ENCODE data around the gene MRPL38. TPM values are rescaled to one million over a fixed set of nuclear protein-coding genes. Genes with fewer than 3 reads are reported as not detected.

MRPL38 gene
- polyA plus RNA-seq, 3 donors: 27.8 to 44.1 (median 36.0) TPM

GRCh38 chr17:75950421-75950820, 45.7 kb upstream of the MRPL38 start:
- H3K9me3 ChIP-seq (replicated peaks in 1 of 2; ENCODE audit: control insufficient read depth in 1 of 2, insufficient read depth in 1 of 2, low read length in 2 of 2): no peaks in the 10 kb centered on the region
- H4K20me1 ChIP-seq (ENCODE audit: insufficient read depth, low read length): peaks cover 3% of the 10 kb centered on the region
- no peaks in the 10 kb centered on the region for H3K27me3 Mint-ChIP-seq (ENCODE audit: low read depth in 3 of 3)
- H3K4me1 ChIP-seq (ENCODE audit: control insufficient read depth in 1 of 2, insufficient read depth in 2 of 2, low read length in 2 of 2): no peaks in the 10 kb centered on the region
- 100% methylated on average over 3 of the region's 6 CpGs for WGBS (ENCODE audit: insufficient coverage)
- H3K27me3 ChIP-seq (ENCODE audit: control insufficient read depth in 2 of 2, insufficient read depth in 2 of 2, low read length in 2 of 2): no peaks in the 10 kb centered on the region
- peaks cover 87 to 100% of the 10 kb centered on the region in 2 donors for H3K36me3 ChIP-seq (replicated peaks in 1 of 2; ENCODE audit: control insufficient read depth in 1 of 2, insufficient read depth in 2 of 2, low read length in 2 of 2)
- intact Hi-C loops (cut with micrococcal nuclease): no loop called here
- H3K9ac ChIP-seq (ENCODE audit: insufficient read depth, low read length, poor library complexity, severe bottlenecking): no peak overlapping the region
- no peak for TF ChIP-seq CTCF (IDR thresholded peaks at IDR 0.05)
- H3K4me2 ChIP-seq (replicated peaks; ENCODE audit: extremely low read depth, low read length, poor library complexity, severe bottlenecking): no peak overlapping the region
- H3K79me2 ChIP-seq (ENCODE audit: insufficient read depth, low read length): no peaks in the 10 kb centered on the region
- H3K4me1 Mint-ChIP-seq: no peaks in the 10 kb centered on the region
- DNase-seq: no peak
- H3K4me3 Mint-ChIP-seq: no peak overlapping the region
- no peak overlapping the region for H2AFZ ChIP-seq (ENCODE audit: insufficient read depth, low read depth, low read length, poor library complexity, severe bottlenecking)
- H3K4me3 ChIP-seq (replicated peaks in 1 of 3; ENCODE audit: low read depth in 2 of 3, low read length in 3 of 3): no peak overlapping the region
- peaks cover 76 to 91% of the 10 kb centered on the region in 2 donors for H3K36me3 Mint-ChIP-seq
- no peak overlapping the region for H3K27ac ChIP-seq (ENCODE audit: low read depth in 1 of 2, low read length in 2 of 2)
- no peak overlapping the region for H3K27ac Mint-ChIP-seq
- no peaks in the 10 kb centered on the region for H3K9me3 Mint-ChIP-seq

GRCh38 chr17:75945211-75945610, 40.5 kb upstream of the MRPL38 start:
- Mint-ChIP-seq H3K27ac (no peak overlapping the region), H3K27me3 (ENCODE audit: low read depth in 3 of 3) (peaks cover 0 to 2% (median 0%) of the 10 kb centered on the region in 3 donors), H3K9me3 (no peaks in the 10 kb centered on the region), H3K4me1 (peaks cover 12% of the 10 kb centered on the region), H3K36me3 (peaks cover 59 to 62% of the 10 kb centered on the region in 2 donors), H3K4me3 (no peak overlapping the region)
- H4K20me1 ChIP-seq (ENCODE audit: insufficient read depth, low read length): no peaks in the 10 kb centered on the region
- no peak overlapping the region for H3K27ac ChIP-seq (ENCODE audit: low read depth in 1 of 2, low read length in 2 of 2)
- H3K27me3 ChIP-seq (ENCODE audit: control insufficient read depth in 2 of 2, insufficient read depth in 2 of 2, low read length in 2 of 2): no peaks in the 10 kb centered on the region
- WGBS (ENCODE audit: insufficient coverage): no CpG with 5 or more reads among the region's 2 CpGs
- DNase-seq: no peak
- H3K4me3 ChIP-seq (replicated peaks in 1 of 3; ENCODE audit: low read depth in 2 of 3, low read length in 3 of 3): no peak overlapping the region
- peaks cover 56 to 71% of the 10 kb centered on the region in 2 donors for H3K36me3 ChIP-seq (replicated peaks in 1 of 2; ENCODE audit: control insufficient read depth in 1 of 2, insufficient read depth in 2 of 2, low read length in 2 of 2)
- no peak overlapping the region for H3K4me2 ChIP-seq (replicated peaks; ENCODE audit: extremely low read depth, low read length, poor library complexity, severe bottlenecking)
- peaks cover 11 to 15% of the 10 kb centered on the region in 2 donors for H3K4me1 ChIP-seq (ENCODE audit: control insufficient read depth in 1 of 2, insufficient read depth in 2 of 2, low read length in 2 of 2)
- intact Hi-C loops (cut with micrococcal nuclease): no loop called here
- no peak overlapping the region for H2AFZ ChIP-seq (ENCODE audit: insufficient read depth, low read depth, low read length, poor library complexity, severe bottlenecking)
- TF ChIP-seq CTCF (IDR thresholded peaks at IDR 0.05): no peak
- no peak overlapping the region for H3K9ac ChIP-seq (ENCODE audit: insufficient read depth, low read length, poor library complexity, severe bottlenecking)
- no peaks in the 10 kb centered on the region for H3K79me2 ChIP-seq (ENCODE audit: insufficient read depth, low read length)
- no peaks in the 10 kb centered on the region for H3K9me3 ChIP-seq (replicated peaks in 1 of 2; ENCODE audit: control insufficient read depth in 1 of 2, insufficient read depth in 1 of 2, low read length in 2 of 2)
